ENCODE measurements around the gene VPS52.

VPS52 gene

DNA sequence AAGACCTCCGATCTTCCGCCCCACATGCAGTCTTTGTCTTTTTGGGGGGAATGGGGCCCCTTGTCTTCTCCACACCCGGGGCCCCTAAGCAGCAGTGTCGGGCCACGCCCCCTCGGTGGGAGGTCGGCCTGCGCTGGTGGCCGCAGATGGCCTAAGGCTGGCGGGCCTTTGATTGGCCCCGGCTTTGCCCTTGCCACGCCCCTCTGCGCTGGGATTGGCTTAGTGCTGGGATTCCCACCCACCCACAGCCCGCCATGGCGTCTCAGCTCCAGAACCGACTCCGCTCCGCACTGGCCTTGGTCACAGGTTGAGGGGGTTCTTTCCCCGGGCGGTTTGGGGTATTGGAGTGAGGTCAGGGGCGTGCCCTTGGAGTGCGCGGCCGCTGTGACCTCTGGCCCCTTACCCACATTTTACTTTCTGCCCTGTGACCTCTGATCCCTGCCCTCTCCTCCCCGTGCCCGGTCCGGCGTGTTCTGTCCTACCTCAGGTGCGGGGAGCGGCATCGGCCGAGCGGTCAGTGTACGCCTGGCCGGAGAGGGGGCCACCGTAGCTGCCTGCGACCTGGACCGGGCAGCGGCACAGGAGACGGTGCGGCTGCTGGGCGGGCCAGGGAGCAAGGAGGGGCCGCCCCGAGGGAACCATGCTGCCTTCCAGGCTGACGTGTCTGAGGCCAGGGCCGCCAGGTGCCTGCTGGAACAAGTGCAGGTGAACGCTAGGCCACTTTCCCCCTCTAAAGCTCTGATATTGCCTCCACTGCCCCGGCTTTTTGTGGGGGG lies 67.1 kb downstream of the VPS52 start, which contains the start of gene HSD17B8 (continued):
- no peak for TF ChIP-seq ZNF561 (tag by site-specific recombination; IDR thresholded peaks at IDR 0.05; ENCODE audit: borderline replicate concordance)
- peak; percentile 56; the same call in 1 of the 2 replicates for TF ChIP-seq SP7 (tag by site-specific recombination; IDR thresholded peaks at IDR 0.05)
- peak; percentile 100 for TF ChIP-seq ZNF600 (tag by site-specific recombination; IDR thresholded peaks at IDR 0.05)
- TF ChIP-seq SP3 (tag by site-specific recombination; IDR thresholded peaks at IDR 0.05), result peak; percentile 81
- TF ChIP-seq ZNF629 (tag by site-specific recombination; IDR thresholded peaks at IDR 0.05), result peak; percentile 23; the same call in 1 of the 2 replicates
- TF ChIP-seq ZNF398 (tag by site-specific recombination; IDR thresholded peaks at IDR 0.05), result peak; percentile 74

DNA sequence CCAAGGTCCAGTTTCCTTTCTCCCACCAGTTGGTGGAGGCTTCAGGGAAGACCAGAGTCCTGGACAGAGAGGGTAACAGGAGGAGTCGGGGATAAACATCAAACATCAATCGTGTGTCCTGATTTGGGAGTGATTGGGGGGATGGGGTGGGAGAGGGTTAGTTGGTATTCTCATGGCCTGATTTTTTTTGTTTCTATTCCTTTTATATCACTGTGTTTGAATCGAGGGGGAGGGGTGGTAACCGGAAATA lies 67.6 kb downstream of the VPS52 start:
- H3K4me3 ChIP-seq (ENCODE audit: low read depth, low read length), result no peak overlapping the region

GRCh38 chr6:33203443-33204164 lies 68.1 kb downstream of the VPS52 start:
- CTCF ChIA-PET, result no interaction called here
- TF ChIP-seq PBX3 (CRISPR knock-in tag; IDR thresholded peaks at IDR 0.05), result no peak
- TF ChIP-seq ZNF169 (tag by site-specific recombination; IDR thresholded peaks at IDR 0.05), result no peak
- TF ChIP-seq ZNF138 (tag by site-specific recombination; IDR thresholded peaks at IDR 0.05; ENCODE audit: borderline replicate concordance), result no peak
- TF ChIP-seq ZNF10 (tag by site-specific recombination; IDR thresholded peaks at IDR 0.05), result no peak
- TF ChIP-seq ZBTB21 (tag by site-specific recombination; IDR thresholded peaks at IDR 0.05), result no peak
- no peak for TF ChIP-seq ZNF621 (tag by site-specific recombination; IDR thresholded peaks at IDR 0.05)
- TF ChIP-seq ZNF707 (tag by site-specific recombination; IDR thresholded peaks at IDR 0.05), result no peak
- no peak for TF ChIP-seq PRDM6 (tag by site-specific recombination; IDR thresholded peaks at IDR 0.05)
- no peak for TF ChIP-seq ZBTB7A (tag by site-specific recombination; IDR thresholded peaks at IDR 0.05; ENCODE audit: low read depth)

More for the DNA sequence above, 67.6 kb downstream of the VPS52 start:
- H3K27ac ChIP-seq (ENCODE audit: extremely low read depth, low read depth, low read length), result peak overlapping the region; percentile 25; the same call in 1 of the 2 replicates
- no peaks in the 10 kb centered on the region for H3K9me3 ChIP-seq (ENCODE audit: control insufficient read depth, insufficient read depth, low read depth, low read length)
- peaks cover 0 to 29% of the 10 kb centered on the region in 2 experiments; a peak in 2 of 3 replicates for H3K36me3 ChIP-seq (ENCODE audit: control insufficient read depth in 2 of 2, insufficient read depth in 1 of 2, low read length in 2 of 2)
- TF ChIP-seq ZNF274 (IDR thresholded peaks at IDR 0.05; ENCODE audit: low read length) (no peak), ZNF274 (tag by site-specific recombination; IDR thresholded peaks at IDR 0.05; ENCODE audit: borderline replicate concordance) (no peak)
- TF ChIP-seq, protein P1, sequence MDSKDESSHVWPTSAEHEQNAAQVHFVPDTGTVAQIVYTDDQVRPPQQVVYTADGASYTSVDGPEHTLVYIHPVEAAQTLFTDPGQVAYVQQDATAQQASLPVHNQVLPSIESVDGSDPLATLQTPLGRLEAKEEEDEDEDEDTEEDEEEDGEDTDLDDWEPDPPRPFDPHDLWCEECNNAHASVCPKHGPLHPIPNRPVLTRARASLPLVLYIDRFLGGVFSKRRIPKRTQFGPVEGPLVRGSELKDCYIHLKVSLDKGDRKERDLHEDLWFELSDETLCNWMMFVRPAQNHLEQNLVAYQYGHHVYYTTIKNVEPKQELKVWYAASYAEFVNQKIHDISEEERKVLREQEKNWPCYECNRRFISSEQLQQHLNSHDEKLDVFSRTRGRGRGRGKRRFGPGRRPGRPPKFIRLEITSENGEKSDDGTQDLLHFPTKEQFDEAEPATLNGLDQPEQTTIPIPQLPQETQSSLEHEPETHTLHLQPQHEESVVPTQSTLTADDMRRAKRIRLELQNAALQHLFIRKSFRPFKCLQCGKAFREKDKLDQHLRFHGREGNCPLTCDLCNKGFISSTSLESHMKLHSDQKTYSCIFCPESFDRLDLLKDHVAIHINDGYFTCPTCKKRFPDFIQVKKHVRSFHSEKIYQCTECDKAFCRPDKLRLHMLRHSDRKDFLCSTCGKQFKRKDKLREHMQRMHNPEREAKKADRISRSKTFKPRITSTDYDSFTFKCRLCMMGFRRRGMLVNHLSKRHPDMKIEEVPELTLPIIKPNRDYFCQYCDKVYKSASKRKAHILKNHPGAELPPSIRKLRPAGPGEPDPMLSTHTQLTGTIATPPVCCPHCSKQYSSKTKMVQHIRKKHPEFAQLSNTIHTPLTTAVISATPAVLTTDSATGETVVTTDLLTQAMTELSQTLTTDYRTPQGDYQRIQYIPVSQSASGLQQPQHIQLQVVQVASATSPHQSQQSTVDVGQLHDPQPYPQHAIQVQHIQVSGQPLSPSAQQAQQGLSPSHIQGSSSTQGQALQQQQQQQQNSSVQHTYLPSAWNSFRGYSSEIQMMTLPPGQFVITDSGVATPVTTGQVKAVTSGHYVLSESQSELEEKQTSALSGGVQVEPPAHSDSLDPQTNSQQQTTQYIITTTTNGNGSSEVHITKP (tag by site-specific recombination; IDR thresholded peaks at IDR 0.05), result peak; percentile 50; the same call in 1 of the 2 replicates
- ChIA-PET CTCF (interaction anchor here (1.6 kb wide), 1 partner anchor 75 kb away, joined by 3 read pairs; no protein-coding TSS in a partner anchor), POLR2A (interaction anchor here (0.6 to 2.0 kb wide), 6 partner anchors 44 to 1028 kb away, joined by 3 to 30 read pairs (median 8); partner anchors contain the start of genes AGPAT1, RGL2, RPS18 and VPS52)
- H3K4me1 ChIP-seq (ENCODE audit: control insufficient read depth, insufficient read depth, low read length), result peaks cover 25% of the 10 kb centered on the region

More at GRCh38 chr6:33203443-33204164, 68.1 kb downstream of the VPS52 start:
- Histone ChIP-seq H3K4me1 (ENCODE audit: control insufficient read depth, insufficient read depth, low read length) (peaks cover 22% of the 10 kb centered on the region), H3K4me3 (ENCODE audit: low read depth, low read length) (no peak overlapping the region), H3K27ac (ENCODE audit: extremely low read depth, low read depth, low read length) (peak overlapping the region; percentile 25; the same call in 1 of the 2 replicates), H3K9me3 (ENCODE audit: control insufficient read depth, insufficient read depth, low read depth, low read length) (no peaks in the 10 kb centered on the region), H3K36me3 (ENCODE audit: control insufficient read depth in 2 of 2, insufficient read depth in 1 of 2, low read length in 2 of 2) (peaks cover 0 to 29% of the 10 kb centered on the region in 2 experiments; a peak in 2 of 3 replicates)
- POLR2A ChIA-PET, result interaction anchor here (1.2 to 1.3 kb wide), 2 partner anchors 74 to 232 kb away, joined by 3 to 4 read pairs; no protein-coding TSS in a partner anchor
